GM21717 (cell line): ENCODE data around the gene SLC19A1.

Experiments
- ATAC-seq: cut with Tn5 transposase; IDR thresholded peaks from one replicate; pipeline ENCODE4 v1.9.1; 2021; ENCODE audit warnings: mild to moderate bottlenecking, moderate library complexity; ENCODE audit not compliant: unreplicated experiment

The SLC19A1 gene

DNA sequence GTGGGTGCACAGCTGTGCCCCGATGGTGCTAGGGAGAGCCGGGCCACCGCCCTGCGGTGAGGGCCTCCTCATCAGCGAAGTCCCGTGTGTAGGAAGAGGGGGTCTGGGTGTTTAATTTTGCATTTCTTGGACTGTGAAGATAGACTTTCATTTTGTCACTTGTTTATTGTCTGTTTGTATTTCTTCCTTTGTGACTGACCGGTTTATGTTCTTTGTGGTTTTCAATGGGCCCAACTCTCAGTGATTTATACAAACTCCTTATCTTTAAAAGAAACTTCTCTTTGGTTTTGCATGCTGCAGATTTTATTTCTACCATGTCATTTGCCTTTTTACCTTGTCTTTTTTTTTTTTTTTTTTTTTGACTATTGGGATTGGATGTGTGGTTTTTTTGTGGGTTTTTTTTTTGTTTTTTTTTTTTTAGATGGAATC lies 72.1 kb downstream of the SLC19A1 start:
- no peak for ATAC-seq

DNA sequence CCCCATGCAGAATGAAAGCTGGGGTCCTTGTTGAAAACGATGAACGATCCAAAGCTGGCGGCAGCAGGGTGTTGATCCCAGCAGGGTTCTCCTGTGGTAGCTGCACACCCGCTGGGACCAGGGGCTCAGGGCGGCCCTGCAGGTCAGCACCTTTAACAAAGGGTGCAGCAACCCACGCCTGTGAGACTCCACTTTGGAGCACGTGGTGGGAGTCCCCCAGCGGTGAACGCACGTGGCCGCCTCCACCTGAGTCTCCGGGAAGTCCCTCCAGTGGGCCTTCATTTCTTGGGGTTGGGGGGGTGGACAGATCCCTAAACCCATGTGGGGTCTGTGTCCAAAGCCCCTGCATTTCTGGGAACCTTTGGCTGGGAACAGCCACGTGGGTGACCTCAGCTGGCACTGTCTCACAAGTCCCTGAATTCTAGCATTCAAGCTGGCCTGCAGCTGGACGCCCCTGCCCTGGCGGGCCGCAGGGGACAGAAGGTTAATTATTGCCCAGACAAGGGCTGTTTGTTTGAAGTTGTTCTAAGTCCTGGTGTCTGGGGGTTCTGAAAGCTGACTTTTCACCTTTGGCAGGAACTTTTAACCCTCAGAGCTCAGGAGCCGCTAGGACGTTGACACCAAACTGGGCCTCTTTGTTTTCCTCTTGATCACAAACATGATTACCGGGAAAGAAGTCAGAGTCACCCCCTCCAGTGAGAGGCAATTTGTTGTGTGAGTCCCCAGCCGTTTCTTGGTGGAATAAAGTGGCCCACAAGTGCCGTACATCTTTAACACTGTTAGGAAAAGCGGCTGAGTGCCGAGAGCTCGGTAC lies 72.8 kb downstream of the SLC19A1 start:
- no peak for ATAC-seq

DNA sequence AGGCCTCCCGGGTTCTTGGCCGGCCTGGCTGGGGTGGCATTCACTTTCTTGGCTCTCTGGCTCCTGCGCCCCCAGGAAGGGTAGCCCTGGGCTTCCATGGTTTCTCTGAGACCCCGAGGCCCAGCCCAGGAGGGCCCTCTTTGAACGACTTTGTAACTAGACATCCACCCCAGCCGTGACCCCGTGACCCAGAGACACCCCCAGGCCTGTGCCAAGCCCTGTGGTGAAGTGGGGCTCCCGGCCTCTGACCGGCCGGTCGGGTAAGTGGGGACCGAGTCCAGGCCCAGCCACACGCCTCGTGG lies 73.3 kb downstream of the SLC19A1 start:
- no peak for ATAC-seq

DNA sequence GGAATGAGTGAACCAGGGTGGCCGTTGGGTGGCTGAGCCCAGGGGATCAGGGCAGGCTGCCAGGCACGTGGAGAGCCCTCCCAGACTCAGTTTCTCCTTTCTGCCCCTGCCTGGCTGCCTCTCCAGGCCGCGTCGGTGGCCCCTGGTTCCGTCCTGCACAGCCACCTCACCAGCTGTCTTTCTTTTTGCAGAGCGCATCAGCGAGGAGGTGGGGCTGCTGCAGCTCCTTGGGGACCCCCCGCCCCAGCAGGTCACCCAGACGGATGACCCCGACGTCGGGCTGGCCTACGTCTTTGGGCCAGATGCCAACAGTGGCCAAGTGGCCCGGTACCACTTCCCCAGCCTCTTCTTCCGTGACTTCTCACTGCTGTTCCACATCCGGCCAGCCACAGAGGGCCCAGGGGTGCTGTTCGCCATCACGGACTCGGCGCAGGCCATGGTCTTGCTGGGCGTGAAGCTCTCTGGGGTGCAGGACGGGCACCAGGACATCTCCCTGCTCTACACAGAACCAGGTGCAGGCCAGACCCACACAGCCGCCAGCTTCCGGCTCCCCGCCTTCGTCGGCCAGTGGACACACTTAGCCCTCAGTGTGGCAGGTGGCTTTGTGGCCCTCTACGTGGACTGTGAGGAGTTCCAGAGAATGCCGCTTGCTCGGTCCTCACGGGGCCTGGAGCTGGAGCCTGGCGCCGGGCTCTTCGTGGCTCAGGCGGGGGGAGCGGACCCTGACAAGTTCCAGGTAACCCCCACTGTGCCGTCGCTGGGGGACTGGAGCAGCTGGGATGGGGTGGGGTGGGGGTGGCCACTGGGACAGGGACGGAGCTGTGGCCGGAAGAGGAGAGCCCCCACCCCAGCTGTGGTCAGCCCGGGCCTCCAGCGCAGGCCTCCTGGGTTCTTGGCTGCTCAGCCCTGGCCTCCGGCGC lies 73.9 kb downstream of the SLC19A1 start:
- ATAC-seq: no peak

DNA sequence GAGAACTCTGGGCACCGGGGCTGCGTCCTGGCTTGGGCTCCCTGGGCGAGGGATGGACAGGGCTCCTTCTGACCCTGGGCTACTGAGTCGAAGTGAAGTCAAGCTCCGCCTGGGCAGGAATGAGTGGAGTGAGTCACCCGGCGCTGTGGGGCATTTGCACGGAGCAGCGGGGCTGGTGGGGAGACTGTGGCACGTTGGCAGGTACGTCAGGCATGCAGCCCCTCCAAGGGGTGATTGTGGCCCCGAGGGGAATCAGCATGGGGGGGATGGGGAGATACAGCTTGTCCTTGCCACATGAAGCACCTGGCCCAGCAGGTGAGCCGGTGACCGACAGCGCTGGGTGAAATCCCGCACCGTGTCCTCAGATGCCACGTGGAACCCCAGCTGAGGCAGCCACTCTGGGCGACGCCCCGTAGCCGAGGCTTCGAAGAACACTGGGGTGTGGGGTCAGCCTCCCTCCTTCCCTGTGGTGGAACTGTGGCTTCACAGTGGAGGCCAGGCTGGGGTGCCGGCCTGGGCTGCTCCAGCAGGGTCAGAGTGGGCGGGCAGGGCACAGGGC lies 74.9 kb downstream of the SLC19A1 start:
- ATAC-seq: no peak

DNA sequence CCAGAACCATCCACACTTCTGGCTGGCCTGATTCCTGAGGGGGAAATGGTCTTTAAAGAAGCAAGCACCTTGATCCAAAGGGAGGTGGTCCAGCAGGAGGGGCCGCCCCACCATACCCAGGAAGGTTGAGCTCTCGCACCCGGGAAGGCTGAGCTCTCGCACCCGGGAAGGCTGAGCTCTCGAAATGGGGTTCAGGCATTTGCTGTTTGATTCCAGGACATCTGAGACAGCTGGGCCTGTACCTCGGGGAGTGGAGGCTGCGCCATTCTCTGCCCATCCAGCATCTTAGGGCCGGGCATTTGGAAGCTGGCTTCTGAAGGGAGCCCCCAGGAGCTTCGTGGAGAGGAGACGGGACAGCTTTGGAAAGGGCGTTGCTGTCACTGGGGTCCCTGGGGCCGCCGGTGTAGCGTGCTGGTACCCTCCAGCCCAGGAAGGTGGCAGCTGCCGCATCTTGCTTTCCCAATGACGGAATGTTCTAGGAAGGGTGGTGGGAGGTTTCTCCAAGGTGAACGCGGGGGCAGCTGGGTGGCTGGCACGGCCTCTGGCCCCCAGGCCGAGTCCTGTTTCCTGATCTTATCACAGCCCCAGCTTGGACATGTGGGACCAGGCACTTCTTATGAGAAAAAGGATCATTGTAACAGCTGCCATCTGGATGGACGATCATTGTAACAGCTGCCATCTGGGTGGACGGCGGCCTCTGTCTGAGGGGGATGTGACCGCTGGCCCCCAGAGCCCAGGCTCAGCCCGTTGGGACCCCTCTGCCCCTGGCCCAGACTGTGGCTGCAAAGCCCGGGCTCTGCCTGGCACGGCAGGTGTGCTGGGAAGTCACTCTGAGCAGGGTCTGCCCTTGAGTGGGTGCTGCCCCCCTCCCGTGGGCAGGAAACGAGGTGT lies 75.7 kb downstream of the SLC19A1 start:
- no peak for ATAC-seq

DNA sequence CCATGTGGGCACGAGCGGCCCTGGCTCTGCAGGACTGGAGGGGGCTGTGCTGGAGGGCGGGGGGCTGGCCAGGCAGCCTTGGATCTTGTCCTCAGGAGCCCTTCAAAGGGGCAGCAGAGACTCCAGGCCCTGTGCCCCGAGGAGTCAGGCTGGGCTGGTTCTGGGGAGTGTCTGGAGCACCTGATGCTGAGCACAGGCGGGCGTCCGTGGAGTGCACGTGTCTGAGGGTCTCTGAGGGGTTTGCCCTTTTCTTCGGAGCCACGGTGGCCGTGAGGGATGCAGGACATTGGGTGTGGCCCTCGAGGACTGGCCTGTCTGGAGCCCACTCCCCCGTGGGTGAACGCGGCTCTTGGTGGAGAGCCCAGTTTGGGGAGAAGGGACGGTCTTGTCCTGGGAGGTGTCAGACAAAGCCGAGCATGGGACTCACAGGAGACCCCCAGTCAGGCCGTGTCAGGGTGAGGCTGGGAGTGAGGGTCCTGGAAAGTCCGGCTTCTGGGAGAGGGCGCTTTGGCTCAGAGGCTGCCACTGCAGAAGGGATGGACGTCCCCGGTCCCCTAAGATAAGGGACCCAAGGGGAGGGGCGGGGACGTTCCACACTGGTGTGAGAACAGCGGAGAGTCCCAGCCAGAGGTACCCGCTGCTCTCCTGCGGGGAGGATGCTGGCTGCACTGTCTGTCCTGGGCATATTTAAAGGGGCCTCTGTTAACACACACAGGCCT lies 76.5 kb downstream of the SLC19A1 start:
- no peak for ATAC-seq

DNA sequence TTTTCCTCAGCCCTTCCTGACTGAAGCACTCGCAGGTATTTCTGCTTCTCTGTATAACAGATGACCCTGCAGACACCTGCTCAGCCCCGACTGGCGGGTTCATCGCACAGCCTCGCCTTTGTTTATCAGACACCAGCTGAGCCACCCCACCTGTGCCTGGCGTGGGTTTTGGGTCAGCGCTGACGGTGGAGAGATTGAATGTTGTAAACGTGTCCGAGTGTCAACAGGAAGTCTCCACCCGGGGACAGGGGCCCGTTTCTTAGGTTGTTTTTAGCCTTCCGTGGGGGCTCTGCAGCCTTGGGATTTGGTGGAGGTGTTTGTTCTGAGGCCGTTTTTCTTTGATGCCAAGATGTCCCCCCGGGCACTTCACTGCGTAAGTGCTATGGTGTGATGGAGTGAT lies 77.1 kb downstream of the SLC19A1 start:
- ATAC-seq: no peak

DNA sequence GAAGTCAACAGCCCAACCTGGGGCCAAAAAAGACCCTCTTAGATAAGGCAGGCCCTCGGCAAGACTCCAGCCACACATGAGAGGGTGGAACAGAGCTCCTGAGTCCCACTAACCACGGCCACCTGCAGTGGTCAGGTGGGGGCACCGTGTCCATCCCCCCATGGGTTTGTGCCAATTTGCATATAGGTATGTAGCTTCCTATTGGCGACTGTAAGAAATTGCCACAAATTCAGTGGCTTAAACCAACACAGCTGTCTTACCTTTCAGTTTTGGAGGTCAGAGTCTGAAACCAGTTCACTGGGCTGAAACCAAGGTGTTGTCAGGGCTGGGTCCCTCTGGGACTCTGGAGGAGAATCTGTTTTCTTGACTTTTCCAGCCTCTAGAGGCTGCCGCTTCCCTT lies 77.9 kb downstream of the SLC19A1 start:
- no peak for ATAC-seq

DNA sequence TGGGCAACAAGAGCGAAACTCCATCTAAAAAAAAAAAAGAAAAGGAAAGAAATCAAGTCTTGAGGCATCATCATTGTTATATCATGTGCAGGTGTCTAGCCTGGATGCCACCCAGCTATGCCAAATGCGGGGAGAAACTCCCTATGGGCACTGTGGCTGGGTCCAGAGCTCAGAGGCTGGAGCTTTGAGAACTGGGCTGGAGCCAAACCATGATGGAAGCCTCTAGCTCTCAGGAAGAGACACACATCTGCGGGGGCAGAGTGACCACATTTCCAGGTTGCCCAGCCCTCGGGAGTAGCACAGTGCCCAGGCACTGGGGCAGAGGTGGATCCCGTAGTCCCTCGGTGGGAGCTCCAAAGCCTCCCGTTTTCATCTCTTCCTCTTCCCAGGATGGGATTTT lies 78.4 kb downstream of the SLC19A1 start:
- ATAC-seq: no peak

DNA sequence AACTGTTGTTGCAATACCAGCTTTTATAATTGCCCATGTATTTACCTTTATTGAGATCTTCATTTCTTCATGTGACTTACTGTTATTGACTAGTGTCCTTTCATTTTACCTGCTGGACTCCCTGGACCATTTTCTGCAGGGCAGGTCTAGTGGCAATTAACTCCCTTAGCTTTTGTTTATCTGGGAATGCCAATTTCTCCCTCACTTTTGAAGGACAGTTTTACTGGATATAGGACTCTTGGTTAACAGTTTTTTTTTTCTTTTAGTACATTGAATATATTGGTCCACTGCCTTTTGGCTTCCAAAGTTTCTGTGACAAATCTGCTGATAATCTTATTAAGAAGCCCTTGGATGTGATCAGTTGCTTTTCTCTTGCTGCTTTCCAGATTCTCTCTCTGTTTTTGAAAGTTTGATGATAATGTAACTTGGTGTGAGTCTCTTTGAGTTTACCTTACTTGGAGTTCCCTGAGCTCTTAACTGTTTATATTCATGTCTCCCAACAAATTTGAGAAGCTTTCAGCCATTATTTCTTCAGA lies 80.4 kb downstream of the SLC19A1 start:
- no peak for ATAC-seq

DNA sequence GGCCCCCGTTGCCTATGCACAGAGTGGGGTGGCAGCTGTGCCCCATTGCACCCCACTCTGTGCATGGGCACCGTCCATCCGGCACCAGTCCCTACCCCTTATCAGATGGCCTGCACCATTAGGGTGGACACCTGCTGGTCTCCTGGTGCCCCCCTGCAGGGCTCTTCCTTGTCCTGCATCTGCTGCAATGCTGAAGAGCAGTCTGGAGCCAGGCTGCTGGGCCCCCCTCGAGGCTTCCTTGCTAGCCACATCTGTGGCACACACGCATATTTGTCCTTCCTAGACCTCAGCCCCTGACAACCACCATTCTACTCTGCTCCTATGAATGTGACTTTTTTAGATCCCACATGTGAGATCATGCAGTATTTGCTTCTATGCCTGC lies 80.9 kb downstream of the SLC19A1 start:
- no peak for ATAC-seq

DNA sequence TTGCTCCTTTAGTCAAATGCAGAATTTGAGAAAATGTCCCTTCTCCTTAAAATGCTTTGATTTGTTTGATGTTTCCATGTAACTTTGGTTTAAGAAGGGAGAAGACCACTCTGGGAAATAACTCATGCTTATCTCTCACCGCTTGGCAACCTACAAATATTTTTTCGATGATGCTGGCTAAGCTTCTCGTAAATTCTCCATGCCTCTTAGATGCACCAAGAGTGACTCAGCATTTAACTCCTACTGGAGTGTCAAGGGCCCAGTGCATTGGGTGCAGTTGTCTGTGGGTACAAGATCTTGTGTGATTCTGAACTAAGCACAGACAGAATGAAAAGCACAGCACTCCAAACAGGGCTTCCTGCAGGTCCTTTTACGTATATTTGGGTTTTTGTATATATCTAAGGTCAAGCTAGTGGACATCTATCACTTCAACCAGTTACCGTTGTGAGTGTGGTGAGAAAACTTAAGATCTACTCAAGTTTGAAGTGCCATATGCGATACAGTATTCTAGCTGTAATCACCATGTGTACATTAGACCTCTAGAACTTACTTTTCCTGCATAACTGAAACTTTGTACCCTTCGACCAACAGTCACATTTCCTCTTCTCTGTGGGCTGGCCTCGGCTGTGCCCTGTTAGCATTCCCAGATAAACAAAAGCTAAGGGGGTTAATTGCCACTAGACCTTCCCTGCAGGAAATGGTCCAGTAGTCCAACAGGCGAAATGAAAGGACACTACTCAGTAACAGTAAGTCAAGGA lies 81.5 kb downstream of the SLC19A1 start:
- no peak for ATAC-seq

DNA sequence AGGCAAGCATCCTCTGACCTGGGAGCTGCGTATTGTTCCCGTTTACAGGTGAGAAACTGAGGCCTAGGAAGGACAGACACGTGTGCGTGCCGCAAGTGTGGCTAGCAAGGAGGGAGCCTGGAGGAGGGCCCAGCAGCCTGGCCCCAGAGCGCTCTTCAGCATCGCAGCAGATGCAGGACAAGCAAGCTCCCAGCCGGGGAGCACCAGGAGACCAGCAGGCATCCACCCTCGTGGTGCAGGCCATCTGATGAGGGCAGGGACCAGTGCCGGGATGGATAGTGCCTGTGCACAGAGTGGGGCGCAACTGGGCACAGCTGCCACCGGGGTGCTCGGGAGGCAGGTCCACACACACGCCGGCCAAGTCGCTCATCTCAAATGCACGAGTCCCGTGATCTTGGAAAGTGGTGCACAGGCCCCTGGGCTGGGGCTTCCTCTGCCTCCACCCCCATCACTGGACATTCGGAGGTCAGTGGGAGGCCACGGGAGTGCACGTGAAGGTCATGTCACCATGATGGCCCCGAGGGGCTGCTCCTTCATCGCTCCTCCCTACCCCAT lies 82.2 kb downstream of the SLC19A1 start:
- ATAC-seq: no peak

DNA sequence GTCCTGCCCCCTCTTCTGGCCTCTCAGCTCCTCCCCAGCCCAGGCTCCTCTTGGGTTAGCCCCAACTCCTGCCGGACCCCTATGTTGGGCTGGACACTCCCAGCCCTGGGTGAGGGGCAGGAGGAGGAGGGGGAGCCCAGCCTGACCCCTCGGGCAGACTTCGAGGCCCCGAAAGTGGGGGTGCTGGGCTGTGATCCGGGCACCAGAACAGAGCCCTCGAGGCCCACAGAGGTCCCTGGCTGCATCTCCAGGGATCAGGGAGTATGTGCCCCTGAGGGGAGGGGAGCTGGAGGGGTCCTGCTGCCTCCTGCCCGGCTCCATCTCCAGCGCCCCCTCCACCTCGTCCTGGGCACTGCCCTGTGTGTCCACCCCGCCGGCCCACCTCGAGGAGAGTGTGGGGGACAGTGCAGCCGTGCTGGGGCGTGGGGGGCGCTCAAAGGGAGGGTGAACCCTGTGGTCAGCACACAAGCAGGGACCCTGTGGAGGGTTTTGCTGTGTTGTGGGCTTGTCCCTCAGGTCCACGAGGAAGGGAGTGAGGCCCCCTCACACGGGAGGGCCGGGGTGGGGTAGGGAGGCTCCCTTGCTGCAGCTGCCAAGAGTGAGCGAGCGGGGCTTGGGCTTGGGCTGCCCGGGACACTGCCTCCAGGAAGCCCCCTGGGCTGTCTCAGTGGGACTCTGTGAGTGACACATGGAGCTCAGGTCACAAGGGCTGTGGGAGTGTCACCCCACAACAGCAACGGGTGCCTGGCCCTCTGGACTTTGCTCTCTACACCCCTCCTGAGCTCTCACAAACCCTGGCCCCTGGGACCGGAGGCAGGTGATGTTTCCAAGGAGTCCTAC lies 82.8 kb downstream of the SLC19A1 start:
- ATAC-seq: no peak

DNA sequence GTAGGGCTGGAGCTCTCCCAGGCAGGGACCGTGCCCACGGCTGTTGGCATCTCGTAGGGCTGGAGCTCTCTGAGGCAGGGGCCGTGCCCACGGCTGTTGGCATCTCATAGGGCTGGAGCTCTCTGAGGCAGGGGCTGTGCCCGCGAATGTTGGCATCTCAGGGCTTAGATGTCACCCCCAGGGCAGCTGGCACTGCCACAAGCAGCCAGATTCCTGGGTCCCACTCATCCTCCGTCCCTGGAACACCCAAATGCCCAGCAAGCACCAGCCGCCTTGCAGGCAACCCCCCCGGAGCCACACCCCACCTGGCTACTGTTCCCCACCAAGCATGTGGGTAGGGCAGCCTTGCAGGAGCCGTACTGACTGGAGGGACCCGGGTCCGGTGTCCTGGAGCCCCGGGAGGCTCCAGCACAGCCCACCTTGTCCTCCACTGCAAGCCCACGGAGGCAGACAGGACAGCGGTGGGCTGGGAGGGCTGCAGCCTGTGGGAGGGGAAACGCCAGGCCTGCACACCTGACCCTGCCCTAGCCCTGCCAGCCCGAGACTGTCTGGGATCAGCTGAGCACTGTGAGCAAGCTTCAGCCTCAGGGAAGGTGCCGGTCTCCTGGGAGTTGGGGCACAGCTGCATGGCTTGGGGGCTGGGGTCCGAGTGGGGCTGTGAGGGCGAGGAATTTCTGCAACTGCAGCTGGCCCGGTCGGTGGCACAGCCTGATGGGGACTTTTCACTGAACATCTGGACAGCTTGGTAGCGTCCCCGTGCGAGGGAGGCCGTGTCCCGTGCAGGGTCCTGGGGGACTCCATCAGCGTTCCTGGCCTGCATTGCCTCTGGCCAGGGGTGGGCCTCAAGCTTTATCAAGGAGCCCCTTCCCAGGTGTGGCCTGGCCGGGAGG lies 83.7 kb downstream of the SLC19A1 start:
- ATAC-seq: no peak

DNA sequence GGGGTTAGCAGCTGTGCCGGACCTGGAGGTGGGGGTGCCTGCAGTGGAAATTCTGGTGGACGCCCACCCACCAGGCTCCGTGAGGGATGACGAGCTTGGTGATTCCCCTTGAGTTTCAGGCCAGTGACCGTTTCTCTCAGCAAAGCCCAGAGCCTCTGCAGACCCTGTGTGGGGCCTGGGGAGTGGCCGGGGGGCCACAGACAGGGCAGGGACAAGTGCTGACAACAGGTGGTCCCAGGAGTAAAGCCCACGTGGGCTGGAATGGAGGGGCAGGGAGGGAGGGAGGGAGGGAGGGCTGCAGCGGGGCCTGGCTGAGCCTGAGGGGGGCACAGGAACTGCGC lies 84.4 kb downstream of the SLC19A1 start:
- ATAC-seq: no peak
